IMR-90 (cell line): ENCODE measurements around the gene CDH15.
"Not testable (repeated sequence)": the region's sequence is repeated elsewhere in the genome, so short reads cannot be mapped to it uniquely, and the experiment has no call there.

ENCODE experiments used
- BHLHE40 ChIP-seq: fragments of 150-350 bp; IDR thresholded peaks from 2 replicates; pipeline ENCODE4 v1.6.1; 2016; ENCODE audit warnings: mild to moderate bottlenecking, low read depth, low read length
- CEBPB ChIP-seq: IDR thresholded peaks from 2 replicates; pipeline ENCODE4 v1.6.1; 2012; ENCODE audit warnings: low read depth, low read length, improper control_type of control experiment
- CHD1 ChIP-seq: IDR thresholded peaks from 2 replicates; pipeline ENCODE4 v1.6.1; 2012; ENCODE audit warnings: low read depth, low read length, improper control_type of control experiment
- FOS ChIP-seq: fragments of 150-350 bp; IDR thresholded peaks from 2 replicates; pipeline ENCODE4 v1.6.1; 2016; ENCODE audit warnings: low read depth, low read length
- MAFK ChIP-seq: IDR thresholded peaks from 2 replicates; pipeline ENCODE4 v1.6.1; 2012; ENCODE audit warnings: low read depth, low read length, improper control_type of control experiment
- POLR2A ChIP-seq: IDR thresholded peaks from 2 replicates; pipeline ENCODE4 v1.6.1; 2012; ENCODE audit warnings: mild to moderate bottlenecking, low read depth, low read length
- RAD21 ChIP-seq: IDR thresholded peaks from 2 replicates; pipeline ENCODE4 v1.6.1; 2012; ENCODE audit warnings: low read length, improper control_type of control experiment
- SMC3 ChIP-seq: fragments of 150-350 bp; IDR thresholded peaks from 2 replicates; pipeline ENCODE4 v1.6.1; 2016; ENCODE audit warnings: low read depth, mild to moderate bottlenecking, antibody characterized with exemption, low read length, moderate library complexity
- TF ChIP-seq, protein P1 (sequence below): conservative IDR thresholded peaks from 2 replicates; pipeline ENCODE4 v1.5.1; 2012; ENCODE audit warnings: mild to moderate bottlenecking, low read depth, low read length, improper control_type of control experiment
- TF ChIP-seq, protein P2 (sequence below): fragments of 150-350 bp; IDR thresholded peaks from 2 replicates; pipeline ENCODE4 v1.6.1; 2017; ENCODE audit warnings: mild to moderate bottlenecking, antibody characterized with exemption, low read length, low read depth
- TF ChIP-seq, protein P3 (sequence below): fragments of 150-350 bp; IDR thresholded peaks from 2 replicates; pipeline ENCODE4 v1.6.1; 2016; ENCODE audit warnings: low read depth, mild to moderate bottlenecking, low read length, moderate library complexity, borderline replicate concordance

DNA sequence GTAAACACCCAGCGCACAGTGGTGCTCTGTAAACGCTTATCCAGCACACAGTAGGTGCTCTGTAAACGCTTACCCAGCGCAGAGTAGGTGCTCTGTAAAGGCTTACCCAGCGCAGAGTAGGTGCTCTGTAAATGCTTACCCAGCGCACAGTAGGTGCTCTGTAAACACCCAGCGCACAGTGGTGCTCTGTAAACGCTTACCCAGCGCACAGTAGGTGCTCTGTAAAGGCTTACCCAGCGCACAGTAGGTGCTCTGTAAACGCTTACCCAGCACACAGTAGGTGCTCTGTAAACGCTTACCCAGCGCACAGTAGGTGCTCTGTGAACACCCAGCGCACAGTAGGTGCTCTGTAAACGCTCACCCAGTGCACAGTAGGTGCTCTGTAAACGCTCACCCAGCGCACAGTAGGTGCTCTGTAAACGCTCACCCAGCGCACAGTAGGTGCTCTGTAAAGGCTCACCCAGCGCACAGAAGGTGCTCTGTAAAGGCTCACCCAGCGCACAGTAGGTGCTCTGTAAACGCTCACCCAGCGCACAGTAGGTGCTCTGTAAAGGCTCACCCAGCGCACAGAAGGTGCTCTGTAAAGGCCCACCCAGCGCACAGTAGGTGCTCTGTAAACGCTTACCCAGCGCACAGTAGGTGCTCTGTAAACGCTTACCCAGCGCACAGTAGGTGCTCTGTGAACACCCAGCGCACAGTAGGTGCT is 14.5 kb downstream of the CDH15 start:
- not testable (repeated sequence) for TF ChIP-seq CEBPB, POLR2A, MAFK, CHD1, FOS, RAD21, BHLHE40, SMC3
- TF ChIP-seq, protein P1, sequence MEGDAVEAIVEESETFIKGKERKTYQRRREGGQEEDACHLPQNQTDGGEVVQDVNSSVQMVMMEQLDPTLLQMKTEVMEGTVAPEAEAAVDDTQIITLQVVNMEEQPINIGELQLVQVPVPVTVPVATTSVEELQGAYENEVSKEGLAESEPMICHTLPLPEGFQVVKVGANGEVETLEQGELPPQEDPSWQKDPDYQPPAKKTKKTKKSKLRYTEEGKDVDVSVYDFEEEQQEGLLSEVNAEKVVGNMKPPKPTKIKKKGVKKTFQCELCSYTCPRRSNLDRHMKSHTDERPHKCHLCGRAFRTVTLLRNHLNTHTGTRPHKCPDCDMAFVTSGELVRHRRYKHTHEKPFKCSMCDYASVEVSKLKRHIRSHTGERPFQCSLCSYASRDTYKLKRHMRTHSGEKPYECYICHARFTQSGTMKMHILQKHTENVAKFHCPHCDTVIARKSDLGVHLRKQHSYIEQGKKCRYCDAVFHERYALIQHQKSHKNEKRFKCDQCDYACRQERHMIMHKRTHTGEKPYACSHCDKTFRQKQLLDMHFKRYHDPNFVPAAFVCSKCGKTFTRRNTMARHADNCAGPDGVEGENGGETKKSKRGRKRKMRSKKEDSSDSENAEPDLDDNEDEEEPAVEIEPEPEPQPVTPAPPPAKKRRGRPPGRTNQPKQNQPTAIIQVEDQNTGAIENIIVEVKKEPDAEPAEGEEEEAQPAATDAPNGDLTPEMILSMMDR = not testable (repeated sequence)
- TF ChIP-seq, protein P2, sequence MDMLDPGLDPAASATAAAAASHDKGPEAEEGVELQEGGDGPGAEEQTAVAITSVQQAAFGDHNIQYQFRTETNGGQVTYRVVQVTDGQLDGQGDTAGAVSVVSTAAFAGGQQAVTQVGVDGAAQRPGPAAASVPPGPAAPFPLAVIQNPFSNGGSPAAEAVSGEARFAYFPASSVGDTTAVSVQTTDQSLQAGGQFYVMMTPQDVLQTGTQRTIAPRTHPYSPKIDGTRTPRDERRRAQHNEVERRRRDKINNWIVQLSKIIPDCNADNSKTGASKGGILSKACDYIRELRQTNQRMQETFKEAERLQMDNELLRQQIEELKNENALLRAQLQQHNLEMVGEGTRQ = not testable (repeated sequence)
- TF ChIP-seq, protein P3, sequence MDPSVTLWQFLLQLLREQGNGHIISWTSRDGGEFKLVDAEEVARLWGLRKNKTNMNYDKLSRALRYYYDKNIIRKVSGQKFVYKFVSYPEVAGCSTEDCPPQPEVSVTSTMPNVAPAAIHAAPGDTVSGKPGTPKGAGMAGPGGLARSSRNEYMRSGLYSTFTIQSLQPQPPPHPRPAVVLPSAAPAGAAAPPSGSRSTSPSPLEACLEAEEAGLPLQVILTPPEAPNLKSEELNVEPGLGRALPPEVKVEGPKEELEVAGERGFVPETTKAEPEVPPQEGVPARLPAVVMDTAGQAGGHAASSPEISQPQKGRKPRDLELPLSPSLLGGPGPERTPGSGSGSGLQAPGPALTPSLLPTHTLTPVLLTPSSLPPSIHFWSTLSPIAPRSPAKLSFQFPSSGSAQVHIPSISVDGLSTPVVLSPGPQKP = not testable (repeated sequence)
